T-helper 2 cell treated with Interferon-gamma antibody and Interleukin-4, amounts not matched to agents 100 ng/mL and 5 ng/mL, for 36 hours (primary cell): ENCODE results near the gene AOX1. TPM values are rescaled to one million over a fixed set of nuclear protein-coding genes. Genes with fewer than 3 reads are reported as not detected.
"Not testable (repeated sequence)": the region's sequence is repeated elsewhere in the genome, so short reads cannot be mapped to it uniquely, and the experiment has no call there.

Experiments used
- intact Hi-C: fragments of 100-400 bp; cut with micrococcal nuclease; formaldehyde crosslinking; loops from one replicate; pipeline ENCODE4 v1.15.1; 2023
- total RNA-seq: library from RNA; stranded (reverse); gene quantifications from 2 replicates; pipeline ENCODE4 v1.2.3, GENCODE V29; 2022

The AOX1 gene
- total RNA-seq, 1 donor from 2014 or later, result 0.20 TPM

DNA sequence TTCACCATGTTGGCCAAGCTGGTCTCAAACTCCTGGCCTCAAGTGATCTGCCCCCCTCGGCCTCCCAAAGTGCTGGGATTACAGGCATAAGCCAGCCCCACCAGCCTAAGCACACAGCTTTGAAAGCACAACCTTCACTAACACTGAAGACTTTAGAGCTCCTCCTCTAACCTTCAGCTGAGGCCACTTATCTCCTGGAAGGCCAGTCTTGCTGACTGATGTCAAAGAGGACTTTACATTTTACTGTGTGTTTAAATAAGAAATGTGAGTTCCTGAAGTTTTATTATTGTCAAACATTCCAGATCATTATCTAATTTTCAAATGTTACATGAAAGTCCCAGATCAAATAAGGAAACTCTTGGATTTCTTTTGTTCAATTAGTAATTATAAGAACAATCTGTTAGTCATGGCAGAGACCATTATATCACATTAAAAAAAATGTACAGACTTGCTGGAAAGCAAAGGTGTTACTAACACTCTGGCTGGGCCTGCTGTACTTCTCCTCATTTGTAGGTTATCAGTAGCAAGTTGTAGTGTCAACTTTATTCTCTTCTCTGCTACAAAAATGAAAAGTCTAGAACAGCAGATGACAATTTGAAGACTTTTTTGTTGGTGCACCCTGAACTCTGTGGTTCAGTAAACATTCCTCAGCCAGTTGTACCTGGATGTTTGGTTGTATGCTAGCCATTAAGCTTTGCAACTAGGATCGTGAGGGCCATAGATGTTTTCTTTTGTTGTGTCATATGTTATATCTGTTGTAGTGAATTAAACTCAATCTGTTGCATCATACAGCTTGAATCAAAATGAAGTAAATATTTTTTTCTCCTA, 80.0 kb downstream of the AOX1 start:
- intact Hi-C loops, result no loop called here

DNA sequence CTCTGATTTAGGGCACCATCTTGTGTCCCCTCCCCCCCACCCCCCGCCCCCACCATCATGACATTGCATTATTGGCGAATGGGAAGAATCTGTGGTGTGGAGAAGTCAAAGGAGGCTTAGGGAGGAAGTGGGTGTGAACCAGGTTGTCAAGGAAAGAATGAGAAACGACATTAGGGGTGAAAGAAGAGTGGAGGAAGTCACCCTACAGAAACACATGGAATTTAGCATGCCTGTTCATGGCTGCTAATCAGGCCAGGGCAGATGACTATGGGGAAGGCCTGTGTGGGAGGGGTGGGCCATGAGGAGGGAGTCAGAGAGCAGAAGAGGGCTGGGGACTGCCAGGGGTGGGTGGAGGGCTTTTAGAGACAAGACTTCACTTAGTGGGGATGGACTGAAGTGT, 81.6 kb downstream of the AOX1 start:
- intact Hi-C loops, result no loop called here

DNA sequence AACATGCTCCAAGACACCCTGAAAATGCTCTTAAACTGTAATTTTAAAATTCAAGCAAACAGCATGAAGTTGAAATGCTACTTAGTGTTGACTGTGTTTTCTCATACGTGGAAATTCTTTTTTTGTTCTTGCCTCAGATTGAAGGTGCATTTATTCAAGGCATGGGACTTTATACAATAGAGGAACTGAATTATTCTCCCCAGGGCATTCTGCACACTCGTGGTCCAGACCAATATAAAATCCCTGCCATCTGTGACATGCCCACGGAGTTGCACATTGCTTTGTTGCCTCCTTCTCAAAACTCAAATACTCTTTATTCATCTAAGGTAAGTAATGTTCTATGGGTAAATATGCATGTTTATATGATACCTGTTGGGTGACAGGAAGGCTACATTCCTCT, 82.7 kb downstream of the AOX1 start:
- intact Hi-C loops, result no loop called here

DNA sequence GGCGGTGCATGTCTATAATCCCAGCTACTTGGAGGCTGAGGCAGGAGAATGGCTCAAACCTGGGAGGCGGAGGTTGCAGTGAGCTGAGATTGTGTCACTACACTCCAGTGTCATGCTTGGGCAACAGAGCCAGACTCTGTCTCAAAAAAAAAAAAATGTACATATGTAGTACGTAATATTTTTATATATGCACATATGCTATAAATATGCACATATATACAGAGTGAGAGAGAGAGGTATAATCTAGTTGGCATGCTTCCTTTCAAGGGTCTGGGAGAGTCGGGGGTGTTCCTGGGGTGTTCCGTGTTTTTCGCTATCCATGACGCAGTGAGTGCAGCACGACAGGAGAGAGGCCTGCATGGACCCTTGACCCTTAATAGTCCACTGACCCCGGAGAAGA, 83.5 kb downstream of the AOX1 start:
- intact Hi-C loops, result no loop called here

DNA sequence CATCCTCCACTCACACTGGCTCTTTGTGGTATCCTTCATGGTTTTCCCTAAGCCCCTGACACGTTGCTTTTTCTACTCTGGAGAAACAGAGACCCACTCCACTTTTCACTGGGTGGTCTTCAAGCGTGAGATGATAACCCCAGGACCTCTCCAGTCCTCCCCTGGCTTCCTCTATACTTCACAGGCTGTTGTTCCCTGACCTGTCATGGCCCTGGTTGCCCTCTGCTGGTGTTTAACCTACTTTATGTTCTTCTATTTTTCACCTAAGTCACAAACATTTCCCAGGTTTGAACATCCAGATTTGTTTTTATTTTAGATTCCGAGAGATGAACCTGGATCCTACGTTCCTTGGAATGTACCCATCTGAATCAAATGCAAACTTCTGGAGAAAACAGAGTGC, 84.5 kb downstream of the AOX1 start:
- intact Hi-C loops, result no loop called here

DNA sequence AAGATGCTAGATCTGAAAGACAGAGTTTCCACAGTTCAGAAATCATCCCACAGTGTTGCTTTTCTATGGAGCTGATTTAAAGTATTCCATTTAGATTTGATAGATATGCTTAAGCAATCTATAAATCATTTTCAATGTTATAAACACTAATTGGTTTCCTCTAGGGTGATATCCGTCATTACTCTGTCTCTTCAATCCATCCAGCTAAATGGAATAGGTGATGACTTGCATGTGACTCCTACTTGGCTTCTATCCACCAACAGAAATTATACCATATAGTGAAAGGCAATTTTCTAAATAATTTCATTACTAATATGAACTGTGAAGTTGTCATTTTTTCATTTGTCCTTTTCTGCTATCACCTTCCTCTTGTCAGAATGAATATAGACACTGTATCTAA, 84.9 kb downstream of the AOX1 start:
- intact Hi-C loops, result no loop called here

DNA sequence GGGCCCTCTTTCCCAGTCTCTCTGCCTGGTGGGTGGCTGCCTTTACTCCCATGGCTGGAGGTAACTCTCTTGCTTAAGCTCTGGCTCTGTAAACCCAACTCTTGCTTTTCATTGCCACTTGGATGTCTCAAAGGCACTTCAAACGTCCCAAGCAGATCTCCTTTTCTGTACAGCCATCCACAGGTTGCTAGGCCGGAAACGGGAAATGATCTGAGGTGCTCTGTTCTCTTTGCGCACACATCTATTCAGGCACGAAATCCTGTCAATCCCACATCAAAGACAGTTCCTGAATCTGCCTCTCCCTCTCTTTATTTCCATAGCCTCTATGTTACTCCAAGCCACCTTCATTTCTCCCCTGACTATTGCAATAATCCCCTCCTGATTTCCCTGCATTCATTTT, 87.4 kb downstream of the AOX1 start:
- intact Hi-C loops, result no loop called here

DNA sequence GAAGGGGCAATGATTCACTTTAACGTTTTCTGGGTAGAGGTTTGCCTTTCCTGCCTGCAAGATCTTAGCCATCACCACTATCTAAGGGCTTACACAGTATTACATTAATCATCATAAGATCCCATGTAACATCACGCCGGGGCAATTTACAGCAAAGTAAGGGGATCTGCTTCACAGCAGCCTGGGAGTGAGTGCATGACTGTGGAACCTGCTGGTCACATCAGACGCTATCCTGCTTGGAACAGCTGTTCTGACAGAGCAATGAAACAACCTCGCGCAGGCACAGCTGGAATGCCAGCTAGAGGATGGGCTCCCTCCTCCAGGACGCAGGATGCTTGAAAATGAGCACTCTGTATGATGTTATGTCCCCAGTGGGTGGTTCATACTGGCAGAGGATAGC, 89.0 kb downstream of the AOX1 start:
- intact Hi-C loops, result no loop called here

DNA sequence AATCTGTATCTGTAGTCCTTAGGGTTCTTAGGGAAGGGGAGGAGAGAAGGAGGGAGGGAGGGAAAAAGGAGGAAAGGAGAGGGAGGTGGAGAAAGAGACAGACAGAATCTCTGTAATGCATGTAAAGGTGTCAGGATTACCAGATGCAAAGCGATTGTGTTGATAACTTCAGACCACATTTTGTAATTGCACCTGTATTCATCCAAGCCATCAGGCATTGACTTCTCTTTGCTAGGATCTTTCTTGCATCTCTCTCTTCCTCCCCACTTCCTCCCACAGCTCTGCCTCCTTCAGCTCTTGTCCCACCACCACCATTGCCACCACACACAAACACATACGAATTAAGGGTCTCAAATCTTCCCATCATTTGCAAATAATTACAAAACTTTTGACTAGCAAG, 91.4 kb downstream of the AOX1 start:
- intact Hi-C loops, result no loop called here

DNA sequence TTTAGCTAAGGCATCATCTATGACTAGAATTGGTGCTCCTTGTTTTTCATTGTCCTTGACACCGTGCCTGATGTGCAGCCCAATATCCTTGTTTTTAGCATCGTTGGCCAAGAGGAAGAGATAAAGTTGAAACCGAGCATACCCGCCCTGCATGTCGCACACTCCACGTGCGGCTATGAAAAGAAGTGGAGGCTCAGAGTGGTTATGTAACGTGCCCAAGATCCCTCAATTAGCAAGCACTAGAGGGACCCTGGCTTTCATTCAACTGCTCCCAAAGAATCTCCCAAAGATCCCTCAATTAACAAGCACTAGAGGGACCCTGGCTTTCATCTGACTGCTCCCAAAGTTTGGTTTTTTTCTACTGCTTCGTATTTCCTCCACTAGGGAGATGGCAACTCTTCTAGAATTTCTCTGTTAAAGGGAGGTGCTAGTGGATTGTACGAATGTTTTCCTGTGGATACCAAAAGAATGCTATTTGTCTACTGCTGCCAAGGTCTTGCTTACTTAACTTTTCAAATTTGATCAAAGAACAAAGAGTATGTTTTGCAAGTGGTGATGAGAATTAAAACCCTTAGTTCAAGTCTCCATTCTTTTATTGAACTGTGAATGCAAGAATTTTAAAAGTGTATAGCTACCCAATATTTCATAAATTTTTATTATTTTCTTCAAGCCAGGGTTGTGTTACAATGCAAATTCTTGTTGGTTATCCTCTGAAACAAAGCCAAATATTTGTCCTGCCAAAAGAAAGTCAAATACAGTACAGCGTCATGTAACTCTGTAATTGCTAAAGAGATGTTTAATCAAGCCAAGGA, 92.1 kb downstream of the AOX1 start:
- intact Hi-C loops, result no loop called here

DNA sequence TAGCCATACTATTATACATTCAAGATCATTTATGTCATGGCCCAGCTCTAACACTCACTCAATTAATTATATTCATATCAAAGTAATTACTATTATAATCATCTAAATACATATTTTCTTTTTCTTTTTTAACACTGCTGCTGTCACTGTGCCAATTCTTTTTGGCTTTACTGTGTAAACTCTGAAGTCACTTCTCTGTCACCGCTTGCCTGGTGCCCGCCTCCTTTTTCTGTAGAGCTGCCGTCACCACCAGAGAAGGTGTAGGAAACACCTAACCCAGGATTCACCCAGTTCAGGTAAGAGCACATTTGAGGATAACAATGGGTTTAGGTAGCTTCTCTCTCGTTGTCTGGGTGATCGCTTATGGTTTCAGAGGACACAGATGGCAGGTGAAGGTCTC, 93.3 kb downstream of the AOX1 start:
- intact Hi-C loops, result no loop called here

DNA sequence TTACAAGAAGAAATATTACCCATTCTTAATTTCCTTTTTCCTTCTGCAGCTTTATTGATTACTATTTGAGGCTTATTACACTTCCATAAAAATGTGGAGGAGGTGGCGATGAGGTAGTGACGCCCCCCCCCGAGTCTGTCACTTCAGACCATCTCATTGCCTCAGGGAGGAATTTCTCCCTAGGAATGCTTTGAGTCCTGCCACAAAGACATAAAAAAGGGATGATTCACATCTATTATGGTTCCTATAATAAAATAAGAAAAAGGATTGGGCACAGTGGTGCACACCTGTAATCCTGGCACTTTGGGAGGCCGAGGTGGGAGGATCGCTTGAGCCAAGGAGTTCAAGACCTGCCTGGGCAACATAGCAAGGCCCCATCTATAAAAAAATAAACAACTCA, 93.7 kb downstream of the AOX1 start:
- intact Hi-C loops, result no loop called here

DNA sequence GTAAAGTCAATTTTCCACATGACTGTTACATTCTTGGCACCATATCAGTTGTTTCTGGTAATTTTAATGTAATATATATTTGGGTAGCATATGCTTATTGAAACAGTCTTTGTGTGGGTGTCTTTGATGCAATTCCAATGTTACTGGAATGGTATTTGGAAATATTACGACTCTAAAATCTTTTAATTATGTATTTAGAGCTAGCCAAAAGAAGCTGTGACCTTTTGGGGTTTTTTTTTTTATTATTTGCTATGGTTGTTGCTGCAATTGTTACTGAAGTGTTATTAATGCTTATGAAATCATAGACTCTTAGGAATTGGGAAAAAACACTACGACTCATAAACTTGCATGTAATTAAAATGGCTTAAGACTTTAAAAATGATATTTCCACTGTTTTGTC, 95.9 kb downstream of the AOX1 start:
- intact Hi-C loops, result no loop called here

DNA sequence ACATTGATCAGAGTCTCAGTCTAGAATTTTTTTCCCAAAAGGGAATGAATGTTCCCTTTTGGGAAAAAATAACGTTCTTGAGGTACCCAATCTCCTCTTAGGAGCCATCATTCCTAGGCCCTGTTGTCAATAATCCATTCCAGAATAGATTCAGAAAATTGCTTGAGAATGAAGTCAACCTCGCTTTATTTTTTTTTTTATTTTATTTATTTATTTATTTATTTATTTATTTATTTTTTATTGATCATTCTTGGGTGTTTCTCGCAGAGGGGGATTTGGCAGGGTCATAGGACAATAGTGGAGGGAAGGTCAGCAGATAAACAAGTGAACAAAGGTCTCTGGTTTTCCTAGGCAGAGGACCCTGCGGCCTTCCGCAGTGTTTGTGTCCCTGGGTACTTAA, 96.6 kb downstream of the AOX1 start:
- intact Hi-C loops, result not testable (repeated sequence)

DNA sequence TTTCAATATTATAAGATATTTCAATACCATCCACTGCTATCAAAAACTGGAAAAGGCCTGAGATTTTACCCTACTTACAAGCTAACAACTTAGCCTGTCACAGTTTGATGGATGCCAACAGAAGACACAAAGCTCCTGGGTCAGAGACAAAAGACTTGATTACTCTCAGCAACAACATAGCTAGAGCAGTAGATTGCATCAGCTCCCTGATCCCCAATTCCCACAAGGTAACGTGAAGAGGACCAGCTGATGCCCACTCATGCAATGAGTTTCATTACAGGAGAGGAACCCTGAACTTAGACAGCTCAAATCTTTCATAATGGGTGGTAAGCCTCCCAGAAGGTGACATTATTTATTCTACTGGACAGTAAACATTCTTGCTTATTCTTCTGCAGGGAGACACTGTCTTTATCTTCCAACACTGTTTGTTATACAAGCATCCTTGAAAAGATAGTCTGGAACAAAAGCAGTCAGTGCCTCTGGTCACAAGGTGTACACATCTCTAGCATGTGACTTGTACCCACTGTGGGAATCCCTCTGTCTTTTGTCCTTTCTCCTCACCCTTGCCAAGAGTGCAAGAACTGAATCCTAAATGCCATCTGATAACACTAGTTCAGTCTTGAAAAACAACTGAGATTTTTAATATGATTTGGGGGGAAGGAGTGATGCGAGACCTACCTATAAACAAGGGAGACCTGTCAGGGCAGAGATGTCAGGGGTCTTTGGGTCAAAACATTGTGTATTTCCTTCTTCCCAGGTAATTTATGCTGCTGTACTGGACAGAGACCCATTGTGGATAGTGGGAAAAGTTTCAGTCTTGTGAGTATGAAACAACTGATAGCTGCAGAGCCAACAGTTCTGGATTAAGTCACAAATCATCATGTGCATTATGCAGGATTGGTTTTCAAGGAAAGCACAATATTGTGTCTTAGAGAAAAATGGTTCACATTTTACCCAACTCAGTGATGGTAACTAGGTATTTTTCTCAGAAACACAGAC, 102.4 kb downstream of the AOX1 start:
- intact Hi-C loops, result no loop called here

DNA sequence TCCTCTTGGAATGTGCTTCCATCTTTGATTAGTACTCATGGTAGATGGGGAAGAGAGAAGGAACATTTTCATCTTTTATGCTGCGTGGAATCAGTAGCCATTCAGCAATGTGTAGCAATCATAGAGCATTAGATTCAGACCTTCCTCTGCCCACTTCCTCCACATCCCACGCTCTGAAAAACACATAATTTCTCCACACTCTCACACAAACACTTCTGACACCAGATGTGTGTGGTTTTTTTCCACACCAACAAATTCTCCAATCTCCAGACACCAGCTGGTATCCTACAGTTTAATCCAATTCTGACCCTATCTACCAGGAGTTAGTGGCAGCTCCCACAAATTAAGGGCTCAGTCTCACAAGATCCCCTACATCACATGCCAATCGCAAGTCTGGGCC, 103.3 kb downstream of the AOX1 start:
- intact Hi-C loops, result no loop called here

DNA sequence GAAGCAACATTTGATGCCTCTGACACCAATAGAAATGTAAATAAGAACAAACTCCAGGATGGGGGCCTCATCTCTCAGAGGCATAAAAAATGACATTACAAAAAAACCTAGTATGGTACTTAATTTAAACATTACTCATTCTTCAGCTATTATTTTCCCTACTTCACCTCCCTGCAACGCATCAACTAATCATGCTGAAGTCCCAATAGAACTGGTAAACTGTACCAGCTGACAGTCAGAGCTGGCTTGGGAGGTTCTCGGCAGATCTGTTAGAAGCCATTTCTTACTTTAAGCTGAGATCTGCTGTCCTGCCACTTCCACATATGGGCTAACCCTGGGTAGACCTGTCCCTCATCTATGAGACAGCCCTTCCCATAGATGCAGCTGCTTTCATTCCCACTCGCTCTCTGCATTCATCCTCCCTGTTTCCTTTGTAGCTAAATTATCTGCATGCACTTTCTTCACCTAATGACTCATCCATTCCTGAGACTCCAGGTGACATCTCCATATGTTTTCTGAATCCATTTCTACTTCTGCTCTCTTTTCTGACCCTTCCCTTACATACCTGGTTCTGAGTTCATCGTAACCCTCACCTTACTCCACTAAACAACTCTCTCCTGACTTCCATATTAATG, 108.1 kb downstream of the AOX1 start:
- intact Hi-C loops, result no loop called here

DNA sequence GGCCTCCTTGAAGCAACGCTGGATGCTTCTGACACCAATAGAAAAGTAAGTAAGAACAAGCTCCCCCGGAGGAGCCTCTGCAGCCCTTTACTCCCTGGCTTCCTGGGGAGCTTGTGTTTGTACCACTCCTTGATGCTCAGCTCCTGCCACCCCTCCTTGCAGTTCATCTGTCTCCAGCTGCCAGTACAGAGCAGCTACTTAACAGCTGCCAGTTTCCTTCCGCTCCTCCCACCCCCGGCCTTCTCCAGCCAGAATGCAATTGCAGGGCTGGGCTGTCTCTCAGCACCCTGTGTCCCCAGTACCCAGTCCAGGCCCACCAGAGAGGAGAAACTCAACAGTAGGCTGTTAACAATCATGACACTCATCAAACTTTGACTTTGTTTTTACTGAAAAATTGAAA, 109.4 kb downstream of the AOX1 start:
- intact Hi-C loops, result no loop called here

DNA sequence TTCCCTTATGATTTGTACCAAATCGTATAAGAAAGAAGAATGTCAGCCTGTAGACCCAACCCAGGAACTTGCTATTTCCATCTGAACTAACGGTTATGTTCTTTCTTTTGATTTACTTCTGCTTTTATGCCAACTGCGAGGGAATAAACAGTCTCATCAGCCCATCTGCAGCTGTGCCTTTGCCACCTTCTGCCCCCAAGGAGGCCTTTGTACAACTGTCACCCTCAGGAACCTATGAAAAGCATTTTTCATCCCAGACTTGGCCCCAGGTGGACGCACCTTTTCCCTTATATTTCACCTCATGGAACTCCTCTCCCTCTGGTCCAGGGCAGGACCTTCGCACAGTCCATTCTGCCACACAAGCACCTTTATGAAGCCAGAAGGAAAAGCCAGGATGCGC, 109.8 kb downstream of the AOX1 start:
- intact Hi-C loops, result no loop called here

DNA sequence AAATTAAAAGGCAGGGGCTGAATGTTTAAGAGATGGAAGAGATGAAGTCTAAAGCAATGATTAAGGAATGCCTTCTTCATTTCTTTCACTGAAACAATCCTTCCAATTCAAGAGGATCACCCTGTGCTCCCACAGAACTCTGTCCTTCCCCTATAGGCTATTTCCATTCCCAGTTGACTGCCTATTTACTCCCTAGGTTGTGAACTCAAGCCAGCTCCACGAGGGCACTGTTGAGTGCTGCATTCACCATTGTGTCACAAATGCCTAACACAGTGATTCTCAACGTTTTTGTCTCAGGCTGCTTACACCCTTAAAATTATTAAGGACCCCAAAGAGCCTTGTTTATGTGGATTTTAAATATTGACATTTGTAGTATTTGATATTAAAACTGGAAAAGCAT, 112.4 kb downstream of the AOX1 start:
- intact Hi-C loops, result no loop called here

DNA sequence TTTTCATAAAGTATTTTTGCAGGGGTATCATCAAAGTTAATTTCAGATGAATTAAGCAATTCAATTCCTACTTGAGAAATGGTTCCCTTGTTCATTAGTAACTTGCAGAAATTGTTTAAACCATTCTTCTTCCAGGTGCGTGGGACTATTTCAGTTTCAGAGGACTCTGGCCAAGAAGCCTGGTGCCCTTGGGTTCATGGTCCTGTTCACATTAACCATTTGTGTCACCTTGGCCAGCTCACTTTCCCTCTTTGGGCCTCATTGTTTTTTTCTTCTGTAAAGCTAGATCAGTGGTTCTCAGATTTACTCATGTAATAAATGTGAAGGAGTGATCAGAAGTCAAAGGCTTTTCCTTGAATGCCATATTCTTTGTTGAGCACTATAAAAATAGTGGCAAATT, 113.5 kb downstream of the AOX1 start:
- intact Hi-C loops, result no loop called here
